GM12865 (cell line): ENCODE results near the gene CYP3A4.

Experiments
- DNase-seq: peaks from one replicate; pipeline ENCODE4 v3.0.0; 2010; ENCODE audit warnings: low read depth
- H3K4me3 ChIP-seq: 2 replicates; pipeline ENCODE4 v1.5.1; 2011; ENCODE audit warnings: mild to moderate bottlenecking, low read depth, low read length, control low read depth
- CTCF ChIP-seq: IDR thresholded peaks from 2 replicates; pipeline ENCODE4 v1.5.1; 2011; ENCODE audit warnings: low read length, control low read depth, low read depth, inconsistent platforms; ENCODE audit not compliant: insufficient read depth; ENCODE audit errors: missing control alignments

Gene CYP3A4

GRCh38 chr7:99784007-99784406, at the start of gene CYP3A4:
TSS of gene CYP3A4 (minus strand) at chr7:99784184. CDS start at chr7:99784081, 103 bp downstream.
- no peak for TF ChIP-seq CTCF
- H3K4me3 ChIP-seq: no peak within 1 kb of the TSS
- no peak for DNase-seq

- no peak for DNase-seq
- no peak overlapping the region for H3K4me3 ChIP-seq
- no peak for TF ChIP-seq CTCF
Observed at GRCh38 chr7:99833289-99833877, 49.4 kb upstream of the CYP3A4 start.

GRCh38 chr7:99831595-99831994, 47.6 kb upstream of the CYP3A4 start:
- no peak for TF ChIP-seq CTCF
- no peak for DNase-seq
- H3K4me3 ChIP-seq: no peak overlapping the region

- no peak for TF ChIP-seq CTCF
- H3K4me3 ChIP-seq: no peak overlapping the region
- DNase-seq: no peak
Observed at GRCh38 chr7:99829524-99830160, 45.7 kb upstream of the CYP3A4 start.

- DNase-seq: no peak
- no peak for TF ChIP-seq CTCF
- no peak overlapping the region for H3K4me3 ChIP-seq
Observed at GRCh38 chr7:99828811-99829210, 44.8 kb upstream of the CYP3A4 start.

- H3K4me3 ChIP-seq: no peak overlapping the region
- TF ChIP-seq CTCF: no peak
- no peak for DNase-seq
Observed at GRCh38 chr7:99827040-99827778, 43.2 kb upstream of the CYP3A4 start.
